HEK293 (cell line): ENCODE measurements around the gene DAZAP1.

Source experiments
- CTCF ChIA-PET: fragments of 350-600 bp; formaldehyde crosslinking; extraction: SDS; loops from one replicate; lab custom pipeline; 2021; ENCODE audit warnings: antibody characterized with exemption; lab: Yijun Ruan, JAX
- POLR2A ChIA-PET: fragments of 300-600 bp; formaldehyde crosslinking; extraction: SDS; loops from one replicate; lab custom pipeline; 2020; ENCODE audit warnings: antibody characterized with exemption, inconsistent platforms; lab: Yijun Ruan, JAX
- H3K27ac ChIP-seq: fragments of 200-500 bp; sonication (Bioruptor generic); 2 replicates; pipeline ENCODE4 v1.5.1; 2014; ENCODE audit warnings: low read depth, low read length, control low read depth, inconsistent platforms; ENCODE audit errors: extremely low read depth
- H3K36me3 ChIP-seq, 2 experiments: fragments of 200-500 bp in 1 of 2; sonication (Bioruptor generic) in 1 of 2; 1 replicate in 1 of 2; 2 replicates in 1 of 2; pipeline ENCODE4 v1.5.1; 2014 to 2017; ENCODE audit warnings: inconsistent platforms in 2 of 2, low read length in 2 of 2; ENCODE audit not compliant: control insufficient read depth in 2 of 2, insufficient read depth in 1 of 2
- H3K4me1 ChIP-seq: fragments of 200-500 bp; sonication (Bioruptor generic); 2 replicates; pipeline ENCODE4 v1.5.1; 2014; ENCODE audit warnings: mild to moderate bottlenecking, low read length, inconsistent platforms; ENCODE audit not compliant: control insufficient read depth, insufficient read depth
- H3K4me3 ChIP-seq: 2 replicates; pipeline ENCODE4 v1.5.1; 2011; ENCODE audit warnings: low read depth, mild to moderate bottlenecking, control low read depth, low read length, moderate library complexity
- H3K9me3 ChIP-seq: fragments of 200-500 bp; sonication (Bioruptor generic); 2 replicates; pipeline ENCODE4 v1.5.1; 2014; ENCODE audit warnings: low read depth, low read length, inconsistent platforms; ENCODE audit not compliant: control insufficient read depth, insufficient read depth
- EGR2 ChIP-seq: fragments of 450-650 bp; formaldehyde crosslinking; IDR thresholded peaks from 2 replicates; pipeline ENCODE4 v1.5.1; 2016; ENCODE audit warnings: low read depth, missing biosample characterization, missing genetic modification characterization
- GLIS2 ChIP-seq: fragments of 450-650 bp; formaldehyde crosslinking; IDR thresholded peaks from 2 replicates; pipeline ENCODE4 v1.5.1; 2016; ENCODE audit warnings: missing biosample characterization, missing genetic modification characterization
- KLF1 ChIP-seq: fragments of 450-650 bp; formaldehyde crosslinking; IDR thresholded peaks from 2 replicates; pipeline ENCODE4 v1.5.1; 2016; ENCODE audit warnings: missing biosample characterization, missing genetic modification characterization
- KLF16 ChIP-seq: fragments of 450-650 bp; formaldehyde crosslinking; IDR thresholded peaks from 2 replicates; pipeline ENCODE4 v1.5.1; 2017; ENCODE audit warnings: missing biosample characterization, missing genetic modification characterization
- KLF8 ChIP-seq: fragments of 450-650 bp; formaldehyde crosslinking; IDR thresholded peaks from 2 replicates; pipeline ENCODE4 v1.5.1; 2016; ENCODE audit warnings: missing biosample characterization, missing genetic modification characterization
- PATZ1 ChIP-seq: fragments of 450-650 bp; formaldehyde crosslinking; IDR thresholded peaks from 2 replicates; pipeline ENCODE4 v1.5.1; 2016; ENCODE audit warnings: missing biosample characterization, missing genetic modification characterization
- PBX3 ChIP-seq: sonication (generic); formaldehyde crosslinking; IDR thresholded peaks from 2 replicates; pipeline ENCODE4 v1.8.1; 2022; ENCODE audit warnings: mild to moderate bottlenecking, moderate library complexity, missing genetic modification reagents
- SP2 ChIP-seq: fragments of 450-650 bp; formaldehyde crosslinking; IDR thresholded peaks from 2 replicates; pipeline ENCODE4 v1.5.1; 2016; ENCODE audit warnings: missing biosample characterization, missing genetic modification characterization
- TRIM28 ChIP-seq: IDR thresholded peaks from 2 replicates; pipeline ENCODE4 v1.6.1; 2011; ENCODE audit warnings: low read length, control low read depth, borderline replicate concordance
- ZBTB44 ChIP-seq: fragments of 450-650 bp; IDR thresholded peaks from 2 replicates; pipeline ENCODE4 v1.5.1; 2018; ENCODE audit warnings: missing biosample characterization, mild to moderate bottlenecking, missing genetic modification characterization
- ZBTB8A ChIP-seq: fragments of 450-650 bp; formaldehyde crosslinking; IDR thresholded peaks from 2 replicates; pipeline ENCODE4 v1.5.1; 2016; ENCODE audit warnings: missing biosample characterization, missing genetic modification characterization
- ZFHX2 ChIP-seq: fragments of 450-650 bp; formaldehyde crosslinking; conservative IDR thresholded peaks from 2 replicates; pipeline ENCODE4 v1.5.1; 2016; ENCODE audit warnings: missing biosample characterization, missing genetic modification characterization
- ZNF10 ChIP-seq: fragments of 450-650 bp; formaldehyde crosslinking; IDR thresholded peaks from 2 replicates; pipeline ENCODE4 v1.5.1; 2017; ENCODE audit warnings: missing biosample characterization, missing genetic modification characterization
- ZNF2 ChIP-seq: fragments of 450-650 bp; formaldehyde crosslinking; IDR thresholded peaks from 2 replicates; pipeline ENCODE4 v1.5.1; 2016; ENCODE audit warnings: missing biosample characterization, missing genetic modification characterization
- ZXDB ChIP-seq: fragments of 450-650 bp; formaldehyde crosslinking; IDR thresholded peaks from 2 replicates; pipeline ENCODE4 v1.5.1; 2016; ENCODE audit warnings: missing biosample characterization, missing genetic modification characterization
- TF ChIP-seq, protein P1 (sequence below): fragments of 450-650 bp; formaldehyde crosslinking; IDR thresholded peaks from 2 replicates; pipeline ENCODE4 v1.5.1; 2016; ENCODE audit warnings: missing biosample characterization, missing genetic modification characterization
- TF ChIP-seq, protein P2 (sequence below): fragments of 450-650 bp; formaldehyde crosslinking; IDR thresholded peaks from 2 replicates; pipeline ENCODE4 v1.5.1; 2016; ENCODE audit warnings: missing biosample characterization, missing genetic modification characterization
- TF ChIP-seq, protein P3 (sequence below): fragments of 450-650 bp; formaldehyde crosslinking; IDR thresholded peaks from 2 replicates; pipeline ENCODE4 v1.5.1; 2016; ENCODE audit warnings: missing biosample characterization, missing genetic modification characterization

DAZAP1 gene

DNA sequence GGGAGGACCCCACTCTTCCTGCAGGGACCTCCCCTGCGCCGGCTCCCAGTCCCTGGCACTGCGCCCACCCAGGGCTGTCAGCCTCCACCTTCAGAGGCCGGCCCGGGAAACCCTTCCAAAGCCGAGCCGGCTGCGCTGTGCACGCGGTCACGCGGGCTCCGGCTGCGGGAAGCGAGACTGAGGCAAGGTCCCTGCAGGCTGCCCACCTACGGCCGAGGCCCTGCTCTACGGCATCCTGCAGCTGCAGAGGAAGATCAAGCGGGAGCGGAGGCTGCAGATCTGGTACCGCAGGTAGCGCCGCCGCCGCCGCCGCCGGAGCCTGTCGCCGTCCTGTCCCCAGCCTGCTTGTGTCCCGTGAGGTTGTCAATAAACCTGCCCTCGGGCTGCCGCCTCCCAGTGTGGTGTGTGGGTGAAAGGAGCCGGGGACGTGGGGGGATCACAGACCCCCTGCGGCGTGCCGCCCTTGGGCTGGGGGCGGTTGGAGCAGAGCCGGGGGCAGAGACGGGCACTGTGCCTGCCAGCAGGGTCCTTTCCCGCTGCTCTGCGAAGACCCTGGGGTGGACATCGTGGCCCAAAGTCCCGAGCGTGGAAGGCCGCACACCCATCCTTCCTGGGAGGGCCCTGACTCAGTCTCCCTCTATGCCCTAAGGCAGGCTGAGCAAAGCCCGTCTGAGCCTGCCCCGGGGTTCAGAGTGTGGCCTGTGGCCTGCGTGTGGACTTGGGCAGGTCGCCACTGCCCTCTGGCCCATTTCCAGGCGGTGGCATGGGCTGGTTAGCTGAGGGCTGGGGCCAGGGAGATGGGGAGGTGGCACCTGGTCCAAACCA lies 12.0 kb upstream of the DAZAP1 start:
- POLR2A ChIA-PET = no interaction called here
- Histone ChIP-seq H3K4me1 (no peaks in the 10 kb centered on the region), H3K27ac (no peak overlapping the region), H3K9me3 (no peaks in the 10 kb centered on the region), H3K4me3 (no peak overlapping the region), H3K36me3 (peaks cover 0 to 54% of the 10 kb centered on the region in 2 experiments; a peak in 2 of 3 replicates)
- TF ChIP-seq ZFHX2 (peak; percentile 97), ZBTB8A (peak; percentile 58), ZBTB44 (tag by site-specific recombination) (no peak), PBX3 (CRISPR knock-in tag) (0 out of 2 replicates have a peak, but pooled peaks have one; percentile 32), EGR2 (tag by site-specific recombination) (peak; percentile 95)
- TF ChIP-seq, protein P1, sequence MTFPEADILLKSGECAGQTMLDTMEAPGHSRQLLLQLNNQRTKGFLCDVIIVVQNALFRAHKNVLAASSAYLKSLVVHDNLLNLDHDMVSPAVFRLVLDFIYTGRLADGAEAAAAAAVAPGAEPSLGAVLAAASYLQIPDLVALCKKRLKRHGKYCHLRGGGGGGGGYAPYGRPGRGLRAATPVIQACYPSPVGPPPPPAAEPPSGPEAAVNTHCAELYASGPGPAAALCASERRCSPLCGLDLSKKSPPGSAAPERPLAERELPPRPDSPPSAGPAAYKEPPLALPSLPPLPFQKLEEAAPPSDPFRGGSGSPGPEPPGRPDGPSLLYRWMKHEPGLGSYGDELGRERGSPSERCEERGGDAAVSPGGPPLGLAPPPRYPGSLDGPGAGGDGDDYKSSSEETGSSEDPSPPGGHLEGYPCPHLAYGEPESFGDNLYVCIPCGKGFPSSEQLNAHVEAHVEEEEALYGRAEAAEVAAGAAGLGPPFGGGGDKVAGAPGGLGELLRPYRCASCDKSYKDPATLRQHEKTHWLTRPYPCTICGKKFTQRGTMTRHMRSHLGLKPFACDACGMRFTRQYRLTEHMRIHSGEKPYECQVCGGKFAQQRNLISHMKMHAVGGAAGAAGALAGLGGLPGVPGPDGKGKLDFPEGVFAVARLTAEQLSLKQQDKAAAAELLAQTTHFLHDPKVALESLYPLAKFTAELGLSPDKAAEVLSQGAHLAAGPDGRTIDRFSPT (tag by site-specific recombination) = peak; percentile 45; the same call in 1 of the 2 replicates
- CTCF ChIA-PET = no interaction called here

DNA sequence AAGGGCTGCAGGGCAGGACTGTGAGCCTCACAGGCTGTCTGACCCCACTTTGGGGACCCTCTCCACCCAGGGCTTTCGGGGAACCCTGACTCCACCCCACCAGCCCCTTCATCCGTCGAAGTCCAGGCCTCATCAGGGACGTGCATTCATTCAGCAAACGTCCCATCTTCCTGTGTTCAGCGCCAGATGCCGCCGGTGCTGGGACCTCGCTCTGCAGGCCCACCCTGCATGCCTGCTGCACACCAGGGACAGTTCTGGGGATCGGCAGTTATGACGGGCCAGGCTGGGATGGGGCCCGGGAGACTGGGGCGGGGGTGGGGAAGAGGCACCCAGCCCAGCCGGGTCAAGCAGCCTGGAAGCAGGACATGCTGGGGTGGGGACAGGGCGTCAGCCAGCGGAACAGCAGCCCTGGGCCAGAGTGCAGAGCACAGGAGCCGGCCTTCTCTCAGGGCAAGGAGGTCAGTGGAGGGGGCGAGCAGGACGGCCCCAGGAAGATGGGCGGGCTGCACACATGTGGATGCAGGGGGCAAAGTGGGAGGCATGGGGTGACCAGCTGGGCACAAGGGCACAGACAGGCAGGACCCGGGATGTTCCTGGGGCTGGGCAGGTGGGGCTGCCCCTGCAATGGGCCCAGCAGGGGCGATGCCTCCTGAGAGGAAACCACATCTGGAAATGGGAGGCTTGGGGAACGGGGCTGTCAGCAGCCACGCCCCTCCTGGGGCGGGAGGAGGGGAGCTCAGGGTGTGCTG lies 11.2 kb upstream of the DAZAP1 start:
- no peak overlapping the region for H3K27ac ChIP-seq
- ChIA-PET POLR2A (interaction anchor here (2.4 kb wide), 1 partner anchor 127 kb away, joined by 7 read pairs; the partner anchor contains the start of gene CIRBP), CTCF (no interaction called here)
- H3K4me3 ChIP-seq = no peak overlapping the region
- H3K36me3 ChIP-seq = peaks cover 0 to 46% of the 10 kb centered on the region in 2 experiments; a peak in 2 of 3 replicates
- no peaks in the 10 kb centered on the region for H3K9me3 ChIP-seq
- H3K4me1 ChIP-seq = no peaks in the 10 kb centered on the region
- TF ChIP-seq ZFHX2 (0 out of 2 replicates have a peak, but pooled peaks have one; percentile 7), PATZ1 (tag by site-specific recombination) (0 out of 2 replicates have a peak, but pooled peaks have one; percentile 14), GLIS2 (tag by site-specific recombination) (peak; percentile 55; the same call in 1 of the 2 replicates), KLF16 (tag by site-specific recombination) (no peak), TRIM28 (no peak), ZNF10 (tag by site-specific recombination) (peak; percentile 90), ZNF2 (0 out of 2 replicates have a peak, but pooled peaks have one; percentile 30), ZBTB8A (peak; percentile 23), KLF1 (tag by site-specific recombination) (peak; percentile 96), SP2 (tag by site-specific recombination) (peak; percentile 73), KLF8 (peak; percentile 19; the same call in 1 of the 2 replicates), ZXDB (tag by site-specific recombination) (peak; percentile 69; the same call in 1 of the 2 replicates)
- TF ChIP-seq, protein P1 (tag by site-specific recombination) = peak; percentile 80
- TF ChIP-seq, protein P2, sequence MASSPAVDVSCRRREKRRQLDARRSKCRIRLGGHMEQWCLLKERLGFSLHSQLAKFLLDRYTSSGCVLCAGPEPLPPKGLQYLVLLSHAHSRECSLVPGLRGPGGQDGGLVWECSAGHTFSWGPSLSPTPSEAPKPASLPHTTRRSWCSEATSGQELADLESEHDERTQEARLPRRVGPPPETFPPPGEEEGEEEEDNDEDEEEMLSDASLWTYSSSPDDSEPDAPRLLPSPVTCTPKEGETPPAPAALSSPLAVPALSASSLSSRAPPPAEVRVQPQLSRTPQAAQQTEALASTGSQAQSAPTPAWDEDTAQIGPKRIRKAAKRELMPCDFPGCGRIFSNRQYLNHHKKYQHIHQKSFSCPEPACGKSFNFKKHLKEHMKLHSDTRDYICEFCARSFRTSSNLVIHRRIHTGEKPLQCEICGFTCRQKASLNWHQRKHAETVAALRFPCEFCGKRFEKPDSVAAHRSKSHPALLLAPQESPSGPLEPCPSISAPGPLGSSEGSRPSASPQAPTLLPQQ = no peak; the same call in 1 of the 2 replicates
- TF ChIP-seq, protein P3, sequence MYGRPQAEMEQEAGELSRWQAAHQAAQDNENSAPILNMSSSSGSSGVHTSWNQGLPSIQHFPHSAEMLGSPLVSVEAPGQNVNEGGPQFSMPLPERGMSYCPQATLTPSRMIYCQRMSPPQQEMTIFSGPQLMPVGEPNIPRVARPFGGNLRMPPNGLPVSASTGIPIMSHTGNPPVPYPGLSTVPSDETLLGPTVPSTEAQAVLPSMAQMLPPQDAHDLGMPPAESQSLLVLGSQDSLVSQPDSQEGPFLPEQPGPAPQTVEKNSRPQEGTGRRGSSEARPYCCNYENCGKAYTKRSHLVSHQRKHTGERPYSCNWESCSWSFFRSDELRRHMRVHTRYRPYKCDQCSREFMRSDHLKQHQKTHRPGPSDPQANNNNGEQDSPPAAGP (tag by site-specific recombination) = peak; percentile 60
